Left ventricle myocardium inferior (tissue), 1 donor: Measurements from ENCODE around the gene SORCS2. TPM values are rescaled to one million over a fixed set of nuclear protein-coding genes. Genes with fewer than 3 reads are reported as not detected.

Source experiments
- DNase-seq: peaks from one replicate; pipeline ENCODE4 v3.0.0-alpha.2; 2020
- H3K27ac ChIP-seq: fragments of 200-600 bp; replicated peaks from 2 replicates; pipeline ENCODE4 v1.8.0; 2021
- H3K27me3 ChIP-seq: fragments of 200-600 bp; 2 replicates; pipeline ENCODE4 v1.8.0; 2021; ENCODE audit warnings: low read depth
- H3K36me3 ChIP-seq: fragments of 200-600 bp; 2 replicates; pipeline ENCODE4 v1.8.0; 2021
- H3K4me1 ChIP-seq: fragments of 200-600 bp; 2 replicates; pipeline ENCODE4 v1.8.0; 2021
- H3K4me3 ChIP-seq: fragments of 200-600 bp; 2 replicates; pipeline ENCODE4 v1.8.0; 2021; ENCODE audit warnings: mild to moderate bottlenecking, moderate library complexity
- H3K9me3 ChIP-seq: fragments of 200-600 bp; replicated peaks from 2 replicates; pipeline ENCODE4 v1.8.0; 2021
- CTCF ChIP-seq: fragments of 200-600 bp; IDR thresholded peaks from 2 replicates; pipeline ENCODE4 v1.8.0; 2021; ENCODE audit warnings: antibody characterized with exemption, mild to moderate bottlenecking, borderline replicate concordance
- intact Hi-C: fragments of 100-400 bp; cut with micrococcal nuclease; formaldehyde crosslinking; loops from one replicate; pipeline ENCODE4 v1.11.0; 2022
- total RNA-seq: library from RNA; stranded (reverse); fragmentation: NEBNext Ultra II Directional; extraction: Animal tissue kit (Norgen Biotek cat#: 25700); gene quantifications from one replicate; pipeline ENCODE4 v1.2.1, GENCODE V29; 2021
- donor health status: DM: no; HTN: yes; CAD: no; lungs with severe emphysema.

Gene SORCS2
- total RNA-seq, 1 donor from 2014 or later = 1.2 TPM

DNA sequence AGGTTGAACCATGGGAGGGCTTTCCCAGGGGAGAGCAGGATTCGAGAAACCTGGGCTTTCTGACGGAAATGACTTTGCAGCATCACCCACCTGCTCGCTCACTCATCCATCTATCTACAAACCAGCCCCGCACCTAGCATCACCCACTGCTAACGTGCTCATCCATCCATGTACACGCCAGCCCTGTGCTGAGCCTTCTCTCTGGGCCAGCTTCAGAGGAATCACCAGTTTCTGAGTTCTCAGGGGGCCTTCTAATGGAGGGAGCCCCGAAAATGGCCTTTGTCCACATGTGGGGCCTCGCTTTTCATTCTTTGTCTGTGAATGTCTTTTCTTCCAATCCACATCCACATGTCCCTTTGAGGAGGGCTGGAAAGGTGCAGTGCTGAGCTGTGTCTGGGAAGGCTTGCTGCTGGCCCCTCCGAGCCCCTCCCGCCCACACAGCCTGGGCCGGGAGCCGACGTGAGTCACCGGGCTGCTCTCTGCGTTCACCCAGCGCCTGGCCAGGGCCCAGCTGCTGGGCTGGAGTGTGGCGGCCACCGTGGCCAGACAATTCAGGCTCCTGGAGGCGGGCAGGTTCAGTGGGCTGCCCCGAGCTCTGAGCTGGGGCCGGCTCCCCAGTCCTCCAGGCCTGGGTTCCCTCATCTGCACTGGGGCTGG, 14.7 kb downstream of the SORCS2 start:
- H3K4me3 ChIP-seq = no peak overlapping the region

GRCh38 chr4:7207628-7208231, 15.4 kb downstream of the SORCS2 start:
- no peaks in the 10 kb centered on the region for H3K36me3 ChIP-seq
- peaks cover 24% of the 10 kb centered on the region for H3K4me1 ChIP-seq
- no peak overlapping the region for H3K4me3 ChIP-seq
- H3K27ac ChIP-seq = peak overlapping the region; percentile 81
- H3K27me3 ChIP-seq = peaks cover 14% of the 10 kb centered on the region
- intact Hi-C loops = no loop called here
- TF ChIP-seq CTCF = no peak
- no peaks in the 10 kb centered on the region for H3K9me3 ChIP-seq
- DNase-seq = no peak

More for the DNA sequence above, 14.7 kb downstream of the SORCS2 start:
- Histone ChIP-seq H3K9me3 (no peaks in the 10 kb centered on the region), H3K27me3 (peaks cover 14% of the 10 kb centered on the region), H3K27ac (peak overlapping the region; percentile 81), H3K36me3 (no peaks in the 10 kb centered on the region), H3K4me1 (peaks cover 25% of the 10 kb centered on the region)
- peak; percentile 86 for DNase-seq
- intact Hi-C loops = no loop called here
- TF ChIP-seq CTCF = no peak

DNA sequence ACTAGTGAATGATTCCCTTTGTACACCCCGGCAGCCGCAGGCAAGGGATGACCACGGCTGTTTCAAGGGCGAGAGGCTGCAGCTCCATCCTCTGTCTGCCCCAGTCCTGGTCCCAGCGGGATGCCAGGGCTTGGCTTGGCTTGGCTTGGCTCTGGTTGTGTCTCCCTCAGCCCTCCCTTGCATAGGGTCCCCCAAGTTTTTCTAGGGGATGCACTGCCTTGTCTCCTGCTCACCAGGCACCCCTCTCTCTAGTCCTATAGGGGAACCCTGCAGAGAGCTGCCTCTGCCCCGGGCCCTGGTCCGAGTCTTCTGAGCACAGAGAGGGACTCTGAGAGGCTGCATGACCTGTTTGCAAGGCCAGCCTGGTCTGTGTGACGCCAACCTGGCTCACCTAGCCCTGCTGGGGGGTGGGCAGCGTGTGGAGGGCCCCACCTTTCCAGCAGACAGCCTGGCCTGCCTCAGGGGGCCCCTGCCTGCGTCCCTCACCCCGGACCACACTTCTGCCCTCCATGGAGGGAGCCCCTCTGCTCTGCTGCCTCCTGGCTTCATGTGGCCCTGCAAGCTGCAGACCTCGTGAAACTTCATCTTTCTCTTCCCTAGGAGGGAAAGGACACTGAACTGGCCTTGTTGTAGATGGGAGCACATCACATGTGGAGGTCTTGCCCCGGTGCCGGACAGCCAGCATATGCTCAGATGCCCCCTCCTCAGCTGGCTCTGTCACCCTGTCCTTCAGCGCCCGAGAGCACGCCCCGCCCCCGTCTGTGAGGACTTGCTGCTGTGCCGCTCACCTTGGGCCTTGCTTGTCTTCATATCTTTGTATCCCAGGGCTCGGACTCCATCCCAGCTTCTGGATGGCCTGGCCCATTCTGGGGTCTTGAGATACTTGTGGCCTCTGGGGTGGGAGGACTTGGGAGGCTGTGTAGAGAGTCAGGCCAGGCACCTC, 16.4 kb downstream of the SORCS2 start:
- Histone ChIP-seq H3K9me3 (peaks cover 3% of the 10 kb centered on the region), H3K36me3 (no peaks in the 10 kb centered on the region), H3K4me1 (peaks cover 24% of the 10 kb centered on the region), H3K27ac (no peak overlapping the region), H3K27me3 (peaks cover 14% of the 10 kb centered on the region), H3K4me3 (no peak overlapping the region)
- intact Hi-C loops = no loop called here
- DNase-seq = no peak
- TF ChIP-seq CTCF = no peak

- Histone ChIP-seq H3K4me3 (no peak overlapping the region), H3K27me3 (peaks cover 14% of the 10 kb centered on the region), H3K9me3 (peaks cover 12% of the 10 kb centered on the region), H3K27ac (no peak overlapping the region), H3K36me3 (no peaks in the 10 kb centered on the region), H3K4me1 (peaks cover 24% of the 10 kb centered on the region)
- TF ChIP-seq CTCF = no peak
- no peak for DNase-seq
- intact Hi-C loops = no loop called here
These were observed 17.4 kb downstream of the SORCS2 start for GRCh38 chr4:7209699-7210098.

- no peak for TF ChIP-seq CTCF
- H3K9me3 ChIP-seq = peaks cover 12% of the 10 kb centered on the region
- H3K4me3 ChIP-seq = no peak overlapping the region
- peaks cover 14% of the 10 kb centered on the region for H3K27me3 ChIP-seq
- DNase-seq = no peak
- no peaks in the 10 kb centered on the region for H3K36me3 ChIP-seq
- intact Hi-C loops = no loop called here
- H3K4me1 ChIP-seq = peaks cover 24% of the 10 kb centered on the region
- no peak overlapping the region for H3K27ac ChIP-seq
These were observed 18.5 kb downstream of the SORCS2 start for GRCh38 chr4:7210824-7211223.
